ENCODE data around the gene RNLS.

DNA sequence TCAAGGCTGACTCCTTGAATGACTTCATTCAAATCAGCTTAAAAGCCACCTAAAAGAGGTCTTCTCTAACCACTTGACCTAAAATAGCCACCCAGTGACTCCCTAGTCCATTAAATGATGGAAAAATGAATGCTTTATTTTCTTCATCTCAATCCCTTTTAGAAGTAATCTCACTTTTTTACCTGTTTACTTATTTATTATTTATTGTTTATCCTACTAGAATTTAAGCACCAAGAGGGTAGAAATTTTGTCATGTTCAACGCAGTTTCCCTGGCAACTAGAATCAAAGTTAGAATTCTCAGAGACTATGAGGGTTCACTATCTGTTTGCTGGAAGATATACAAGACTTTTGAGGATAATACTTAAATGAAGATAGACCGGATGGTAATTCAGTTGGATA is 3.3 kb upstream of the RNLS start, which contains the start of gene LIPJ:
- no peak for TF ChIP-seq POLR2A (IDR thresholded peaks at IDR 0.05; ENCODE audit: low read depth, low read length)
- TF ChIP-seq POLR2AphosphoS5 (IDR thresholded peaks at IDR 0.05; ENCODE audit: low read depth, low read length) = no peak
- no peak for TF ChIP-seq TAF1 (IDR thresholded peaks at IDR 0.05; ENCODE audit: borderline replicate concordance, low read depth, low read length)
